GM19467 (cell line): Measurements from ENCODE around the gene C11orf58.

Experiments
- ATAC-seq: cut with Tn5 transposase; IDR thresholded peaks from one replicate; pipeline ENCODE4 v1.9.1; 2021; ENCODE audit warnings: mild to moderate bottlenecking, moderate library complexity; ENCODE audit not compliant: unreplicated experiment

C11orf58 gene

DNA sequence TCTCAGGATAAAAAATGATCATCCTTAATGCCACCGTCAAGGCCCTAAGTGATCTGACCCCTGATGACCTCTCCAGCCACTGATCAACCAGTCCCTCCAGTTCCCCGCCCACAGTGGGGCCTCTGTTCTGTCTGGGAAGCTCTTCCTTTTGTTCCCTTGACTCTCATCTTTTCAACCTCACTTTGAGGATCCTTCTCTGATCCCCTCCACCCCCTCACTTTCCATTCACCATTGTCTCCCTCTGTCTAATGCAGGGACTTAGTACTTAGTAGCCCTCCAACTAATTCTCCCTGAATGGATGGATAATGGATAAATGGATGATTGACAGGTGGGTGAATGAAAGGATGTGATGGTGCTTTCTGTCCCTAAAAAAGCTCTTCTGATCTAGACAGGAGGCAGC is 45.6 kb downstream of the C11orf58 start:
- no peak for ATAC-seq

DNA sequence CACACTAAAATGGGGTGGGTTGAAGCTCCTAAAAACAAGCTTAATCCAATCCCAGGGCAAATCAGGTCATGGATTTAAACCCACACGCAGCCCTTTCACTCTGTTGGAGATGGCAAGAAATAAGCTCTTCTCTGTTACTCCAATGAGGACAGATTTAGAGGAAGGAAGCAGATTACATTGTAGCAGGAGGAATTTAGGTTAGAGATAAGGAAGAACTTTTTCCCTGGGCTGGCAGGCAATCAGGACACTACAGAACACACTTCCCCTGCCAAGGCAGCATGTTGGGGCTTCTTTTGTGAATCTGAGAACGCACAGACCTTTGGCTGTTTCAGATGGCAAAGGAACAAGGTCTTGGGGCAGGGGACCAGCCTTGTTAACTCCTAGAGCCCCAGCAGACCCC is 46.2 kb downstream of the C11orf58 start:
- no peak for ATAC-seq

DNA sequence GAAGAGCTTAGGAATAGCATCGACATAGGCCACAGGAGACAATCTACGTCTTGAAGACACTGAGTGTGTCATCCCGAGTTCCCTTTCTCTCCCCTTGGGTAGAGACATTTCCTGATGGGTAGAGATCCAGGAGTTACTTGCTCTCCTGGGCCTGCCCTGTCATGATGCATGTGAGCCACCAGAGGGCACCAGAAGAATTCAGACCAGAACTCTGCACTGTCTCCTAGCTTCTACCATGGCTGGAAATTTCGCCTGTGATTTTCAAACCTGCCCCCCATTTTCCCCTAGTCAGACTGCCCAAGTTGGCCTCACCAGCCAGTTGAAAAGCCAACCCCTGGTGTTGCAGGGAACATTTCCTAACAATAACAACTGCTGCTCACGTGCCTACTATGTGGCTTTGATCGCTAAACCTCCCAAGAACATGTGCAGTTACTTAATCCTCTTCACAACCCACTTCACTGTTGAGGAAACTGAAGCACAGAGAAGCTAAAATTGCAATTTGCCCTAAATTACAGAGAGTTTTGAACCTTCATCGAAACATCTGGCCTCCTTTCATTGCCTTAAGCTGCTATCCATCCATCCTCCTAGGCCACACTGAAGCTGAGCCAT is 47.2 kb downstream of the C11orf58 start:
- ATAC-seq: peak; percentile 80

DNA sequence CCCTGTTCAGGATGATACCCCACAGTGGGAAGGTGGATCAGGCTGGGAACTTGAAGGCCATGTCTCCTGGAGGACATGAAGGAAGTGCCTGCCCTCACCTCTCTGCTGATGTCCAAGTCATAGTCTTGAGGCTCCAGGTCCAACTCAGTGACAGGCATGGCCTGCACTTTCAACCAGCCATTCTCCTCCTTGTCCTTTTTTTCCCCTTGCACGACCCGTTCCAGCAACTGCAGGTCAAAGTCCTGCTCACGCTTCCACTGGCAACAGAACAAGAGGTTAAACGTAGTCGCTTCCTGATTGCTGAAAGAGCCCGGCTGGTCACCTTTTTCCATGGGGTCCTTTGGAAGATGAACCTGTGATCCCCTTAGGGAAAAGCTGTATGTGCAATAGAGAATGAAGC is 47.7 kb downstream of the C11orf58 start:
- no peak for ATAC-seq

DNA sequence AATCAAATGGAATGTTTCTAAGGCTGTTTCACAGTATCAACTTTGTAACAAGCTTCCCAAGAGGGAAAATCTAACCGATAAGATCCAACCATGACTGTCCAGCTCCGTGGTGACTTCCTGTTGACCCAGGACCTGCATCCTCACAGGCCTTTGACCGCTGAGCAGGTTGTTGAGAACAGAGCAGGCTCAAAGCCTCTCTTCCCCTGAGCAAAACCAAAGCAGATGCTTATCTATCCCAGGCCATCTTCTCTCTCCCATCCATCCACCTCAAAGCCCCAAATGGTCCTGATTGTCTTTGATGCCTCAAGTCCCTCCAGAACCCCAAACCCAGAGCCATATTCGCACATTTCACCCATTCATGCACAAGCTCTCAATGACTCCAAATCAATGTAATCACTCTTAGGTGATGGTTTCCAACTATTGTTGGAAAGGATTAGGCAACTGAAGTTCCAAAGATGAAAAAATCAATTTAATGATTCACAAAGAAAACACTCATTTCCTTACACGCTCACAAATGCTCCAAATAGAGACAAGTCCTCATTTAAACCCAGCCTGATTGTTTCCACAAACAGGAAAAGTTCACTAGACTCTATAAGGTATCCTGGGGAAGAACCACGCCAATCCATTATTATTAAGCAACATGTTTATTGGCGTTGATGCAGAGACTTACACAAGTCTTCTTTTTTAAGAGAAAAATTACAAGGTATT is 48.7 kb downstream of the C11orf58 start:
- ATAC-seq: no peak

DNA sequence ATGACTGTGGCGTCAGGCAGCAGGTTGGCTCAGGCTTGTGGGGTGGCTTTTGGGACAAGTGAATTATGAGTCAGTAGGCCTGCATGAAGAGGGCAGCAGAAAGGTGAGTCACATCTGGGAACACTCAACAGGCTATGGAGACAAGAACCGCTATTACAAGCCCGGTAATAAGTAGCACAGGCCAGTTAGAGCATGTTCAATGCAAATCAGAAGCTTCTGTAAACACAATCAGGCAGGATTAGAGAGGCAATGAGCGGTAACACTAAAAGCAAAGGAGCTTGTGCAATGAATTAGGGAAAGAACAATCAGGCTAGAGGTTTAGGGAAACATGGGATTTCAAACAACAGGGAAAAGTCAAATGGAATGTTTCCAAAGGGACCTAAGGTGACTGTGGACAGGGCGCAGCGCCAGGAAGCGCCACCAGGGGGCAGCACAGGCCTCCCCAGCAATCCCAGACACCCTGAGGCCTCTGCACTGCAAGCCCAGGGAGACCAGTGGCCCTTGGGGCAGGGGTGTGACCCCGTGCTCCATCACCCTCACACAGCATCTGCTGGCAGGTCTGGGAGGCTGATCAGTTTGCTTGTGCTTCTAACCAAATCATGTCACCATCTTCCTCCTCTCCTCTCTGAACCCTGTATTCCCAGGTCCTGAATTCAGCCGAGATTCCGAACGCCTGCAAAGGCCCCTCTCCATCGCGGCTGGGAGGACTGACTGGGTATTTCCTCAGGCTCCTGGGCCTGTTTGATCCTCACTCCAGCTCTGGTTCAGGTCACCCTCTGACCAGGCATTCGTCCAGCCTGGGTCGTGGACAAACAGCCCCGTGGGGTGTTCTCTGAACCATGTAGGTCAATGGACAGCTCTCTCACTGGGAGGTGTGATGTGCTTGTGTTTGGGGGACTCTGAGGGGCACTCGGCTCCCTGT is 50.0 kb downstream of the C11orf58 start:
- peak; percentile 82 for ATAC-seq

DNA sequence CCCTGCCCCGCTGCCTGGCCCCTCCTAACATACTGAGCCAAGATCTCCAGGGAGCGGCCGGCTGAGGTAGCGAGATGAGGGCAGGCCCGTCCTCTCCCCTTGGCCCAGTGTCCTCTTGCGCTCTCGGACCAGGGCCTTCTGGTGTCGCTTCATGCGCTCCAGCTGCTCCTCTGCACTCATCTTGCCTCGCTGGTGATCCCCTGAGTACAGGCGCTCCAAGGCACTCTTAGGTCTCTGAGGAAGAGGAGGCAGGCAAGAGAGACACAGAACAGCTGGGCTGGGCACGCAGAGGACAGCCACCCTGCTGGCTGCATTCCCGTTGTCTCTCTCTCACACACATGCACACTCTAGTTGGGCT is 50.6 kb downstream of the C11orf58 start:
- ATAC-seq: no peak

DNA sequence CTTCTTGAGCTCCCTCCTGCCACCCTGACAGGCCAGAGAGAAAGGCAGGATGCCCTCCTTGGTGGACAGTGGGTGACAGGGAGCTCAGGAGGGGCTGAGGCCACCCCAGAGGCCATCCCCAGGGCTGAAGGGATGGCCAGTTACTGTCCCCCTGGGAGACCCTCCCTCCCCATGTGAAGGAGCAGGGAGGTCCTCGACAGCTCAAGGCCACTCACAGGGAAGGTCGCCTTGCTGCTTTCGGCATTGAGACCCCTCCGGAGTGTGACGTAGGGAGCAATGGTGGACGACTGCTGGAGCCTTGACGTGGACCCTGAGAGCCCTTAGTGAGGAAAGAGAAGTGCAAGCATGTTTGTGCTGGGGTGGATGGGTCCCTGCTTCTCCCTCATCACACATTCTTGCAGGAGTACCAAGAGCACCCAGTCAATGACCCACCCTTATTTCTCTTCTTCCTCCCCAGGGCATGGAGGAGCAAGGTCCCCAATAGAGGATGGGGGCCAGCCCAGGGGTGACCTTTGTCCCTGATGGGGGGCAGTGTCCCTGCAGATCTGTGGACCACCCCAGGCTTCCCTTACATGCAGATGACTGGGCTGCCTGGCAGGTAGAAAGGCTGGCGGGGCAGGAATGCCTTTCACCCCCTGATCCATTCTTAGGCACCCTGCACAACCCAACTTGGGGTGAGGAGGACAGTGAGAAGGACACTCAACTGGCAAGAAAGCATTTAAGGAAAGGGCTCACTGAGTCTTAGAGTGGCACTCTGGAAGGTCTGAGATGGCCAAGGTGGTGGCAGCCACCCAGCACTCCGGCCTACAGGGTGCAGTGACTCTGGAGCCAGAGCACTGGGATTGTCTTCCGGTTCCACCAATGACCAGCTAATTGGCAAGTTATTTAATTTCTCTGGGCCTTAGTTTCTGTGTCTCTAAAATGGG is 51.4 kb downstream of the C11orf58 start:
- ATAC-seq: no peak

DNA sequence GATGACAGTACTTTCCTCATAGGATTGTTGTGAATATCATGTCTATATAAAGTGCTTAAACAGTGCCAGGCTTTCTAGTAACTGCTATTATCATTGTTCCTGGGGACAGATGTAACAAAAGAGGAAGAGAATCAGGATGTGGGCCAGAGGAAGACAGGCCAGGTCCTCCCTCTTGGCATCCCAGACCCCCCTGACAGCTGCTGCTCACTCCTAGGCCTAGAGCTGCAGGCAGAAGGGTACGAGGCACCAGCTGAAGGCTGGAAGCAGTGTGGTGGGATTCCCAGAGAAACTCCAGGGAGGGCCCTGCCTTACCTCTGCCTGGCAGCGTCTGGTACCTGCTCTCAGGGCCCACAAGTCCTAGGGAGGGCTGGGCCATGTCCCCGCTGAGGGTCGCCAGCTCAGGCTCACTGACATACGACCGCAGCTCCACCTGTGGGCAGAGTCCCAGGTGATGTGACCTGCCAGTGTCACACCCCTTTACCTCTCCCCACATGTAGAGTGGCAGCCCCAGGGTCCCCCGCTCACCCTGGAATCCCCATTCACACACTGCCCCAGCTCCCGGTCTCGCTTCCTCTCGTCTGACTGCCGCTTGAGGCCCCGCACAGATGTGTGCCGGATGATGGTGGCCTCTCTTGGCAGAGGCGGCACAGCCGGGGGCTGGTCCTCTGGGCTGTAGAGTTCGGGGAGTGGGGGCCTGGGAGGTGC is 52.2 kb downstream of the C11orf58 start:
- no peak for ATAC-seq

DNA sequence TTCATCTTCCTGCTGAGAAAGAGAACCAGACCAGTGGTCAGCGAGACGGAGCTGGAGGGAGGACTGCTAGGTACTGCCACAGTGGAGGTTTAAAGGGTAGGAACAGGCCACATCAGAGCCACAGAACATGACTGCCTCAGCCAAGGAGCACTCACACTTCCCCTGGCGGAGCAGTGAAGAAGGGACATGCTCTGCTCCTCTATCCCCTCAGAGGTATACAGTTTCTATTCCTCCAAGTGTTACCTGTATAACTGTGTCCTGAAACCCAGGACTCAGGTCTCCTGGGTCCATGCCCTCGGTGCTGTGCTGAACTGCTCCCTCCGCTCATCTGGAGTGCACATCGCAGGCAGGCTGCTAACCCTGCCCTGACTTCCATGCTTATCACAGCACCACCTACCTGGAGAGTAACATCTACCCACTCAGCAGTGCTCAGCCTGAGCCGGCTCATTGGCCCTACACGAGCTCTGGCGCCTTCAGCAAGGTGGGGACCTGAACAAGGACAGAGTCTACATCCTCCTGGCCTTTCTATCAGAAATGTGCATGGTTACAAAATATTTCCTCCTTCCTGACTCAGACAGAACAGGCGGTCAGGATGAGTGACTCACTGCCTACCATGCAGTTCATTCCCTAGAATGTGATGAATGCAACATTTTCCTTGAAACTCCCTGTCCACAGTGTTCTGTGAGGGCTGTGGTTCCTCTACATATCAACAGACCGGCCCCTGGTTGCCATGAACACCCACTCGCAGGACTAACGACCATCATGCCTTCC is 52.9 kb downstream of the C11orf58 start:
- ATAC-seq: no peak

DNA sequence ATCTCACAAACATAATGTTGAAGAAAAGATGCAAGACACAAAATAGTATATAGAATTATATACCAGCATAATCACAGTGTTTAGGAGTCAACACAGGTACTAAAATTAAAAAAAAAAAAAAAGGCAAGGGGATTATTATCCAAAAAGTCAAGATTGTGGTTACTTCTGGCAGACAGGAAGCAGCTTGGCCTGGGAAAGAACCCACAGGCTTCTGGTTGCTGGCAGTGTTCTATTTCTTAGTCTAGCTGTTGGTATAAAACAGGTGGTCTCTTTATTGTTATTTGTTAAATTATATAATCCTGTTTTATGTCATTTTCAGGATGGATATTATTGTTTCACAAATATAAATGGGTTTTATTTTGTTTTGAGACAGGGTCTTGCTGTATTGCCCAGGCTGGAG is 54.0 kb downstream of the C11orf58 start:
- no peak for ATAC-seq

DNA sequence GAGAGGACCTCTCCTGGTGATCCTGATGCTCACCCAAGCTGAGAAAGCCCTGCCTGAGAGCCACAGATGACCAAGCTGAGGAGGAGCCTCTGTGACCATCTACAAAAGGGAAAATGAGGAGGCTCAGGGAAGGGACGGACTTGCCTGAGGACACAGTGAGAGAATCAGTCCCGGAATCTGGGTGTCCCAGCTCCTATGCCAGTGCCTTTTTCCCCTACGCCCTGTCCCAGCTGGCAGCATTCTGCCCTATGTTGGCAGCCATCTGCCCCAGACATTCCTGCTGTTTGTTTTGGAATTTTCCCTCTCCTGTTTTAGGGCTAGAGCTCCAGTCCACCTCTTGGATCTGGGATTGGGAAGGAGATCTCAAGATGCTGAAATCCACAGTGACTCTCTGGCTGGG is 54.6 kb downstream of the C11orf58 start:
- ATAC-seq: no peak

DNA sequence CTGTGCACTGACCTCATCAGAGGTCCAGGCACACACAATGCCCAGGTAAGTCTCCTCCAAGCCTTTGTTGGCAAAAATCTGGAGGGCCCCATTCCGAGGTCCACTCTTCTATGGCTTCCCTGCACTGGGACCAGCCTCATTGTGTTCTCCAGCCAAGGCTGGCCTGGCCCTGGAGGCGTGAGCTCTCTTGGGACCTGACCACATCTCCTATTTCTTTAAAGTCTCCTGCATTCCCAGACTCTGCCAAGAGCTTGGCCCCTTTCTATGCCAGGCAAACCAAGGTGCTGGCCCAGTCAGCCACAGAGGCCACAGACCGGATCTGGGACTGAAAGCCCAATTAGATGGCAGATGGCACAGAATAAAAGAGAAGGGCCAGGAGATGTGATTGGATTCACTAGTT is 55.1 kb downstream of the C11orf58 start:
- no peak for ATAC-seq

DNA sequence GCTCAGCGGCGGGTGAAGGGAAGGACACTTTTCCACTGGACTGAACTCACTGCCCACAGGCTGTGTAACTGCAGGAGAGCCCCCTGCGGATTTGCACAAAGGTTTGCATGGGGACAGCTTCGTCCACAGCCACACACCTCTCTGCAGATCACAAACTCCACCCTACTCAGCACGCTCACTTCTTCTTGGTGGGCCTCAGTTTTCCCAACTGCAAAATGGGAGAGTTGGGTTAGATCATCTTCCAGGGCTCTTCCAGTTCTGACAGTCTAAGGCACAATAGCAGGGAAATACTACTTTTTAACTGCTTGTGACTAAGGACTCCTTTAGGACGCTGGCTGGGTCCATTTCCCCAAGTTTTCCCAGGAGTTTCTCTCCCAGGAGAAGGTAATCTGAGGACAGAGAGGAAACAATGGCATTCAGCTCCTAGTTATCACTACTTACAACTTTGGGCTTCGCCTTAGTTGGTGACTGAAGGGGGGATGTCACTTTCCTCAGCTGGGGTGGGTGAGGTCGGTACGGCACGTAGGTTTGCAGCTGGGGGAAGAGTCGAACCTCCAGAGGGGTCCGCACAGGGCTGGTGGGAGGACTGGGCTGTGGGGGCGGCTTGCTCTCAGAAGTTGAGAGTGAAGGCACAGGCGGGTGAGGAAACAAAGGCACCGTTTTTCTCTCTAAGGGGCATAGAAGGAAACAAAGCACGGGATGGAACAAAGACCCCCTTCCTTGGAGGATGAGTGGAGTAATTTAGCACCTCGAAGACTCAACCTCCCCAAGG is 55.8 kb downstream of the C11orf58 start:
- ATAC-seq: no peak

DNA sequence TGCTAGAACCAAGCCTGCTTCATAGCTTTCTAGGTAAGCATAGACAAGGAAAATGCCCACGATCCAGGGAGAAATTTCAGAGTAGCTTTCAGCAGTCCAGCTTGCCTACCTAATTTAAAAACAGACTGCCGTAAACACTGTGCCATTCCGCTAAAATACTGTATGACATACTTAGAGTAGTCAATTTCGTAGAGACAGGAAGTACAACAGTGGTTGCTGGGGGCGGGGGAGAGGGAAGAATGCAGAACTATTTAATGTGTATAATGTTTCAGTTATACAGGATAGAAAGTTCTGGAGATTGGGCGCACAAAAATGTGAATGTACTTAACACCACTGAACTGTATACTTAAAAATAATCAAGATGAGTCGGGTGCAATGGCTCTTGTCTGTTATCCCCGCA is 56.7 kb downstream of the C11orf58 start:
- no peak for ATAC-seq

DNA sequence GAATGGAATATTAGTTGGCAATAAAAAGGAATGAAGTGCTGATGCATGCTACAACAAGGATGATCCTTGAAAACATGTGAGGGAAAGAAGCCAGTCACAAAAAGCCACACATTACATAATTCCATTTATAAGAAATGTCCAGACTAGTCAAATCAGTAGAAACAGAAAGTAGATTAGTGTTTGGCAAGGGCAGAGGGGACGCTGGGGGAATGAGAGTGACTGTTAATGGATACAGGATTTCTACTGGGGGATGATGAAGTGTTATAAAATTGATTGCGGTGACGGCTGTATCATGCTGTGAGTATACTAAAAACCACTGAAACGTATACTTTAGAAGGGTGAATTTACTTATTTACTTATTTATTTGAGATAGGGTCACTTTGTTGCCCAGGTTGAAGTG is 57.9 kb downstream of the C11orf58 start:
- no peak for ATAC-seq

DNA sequence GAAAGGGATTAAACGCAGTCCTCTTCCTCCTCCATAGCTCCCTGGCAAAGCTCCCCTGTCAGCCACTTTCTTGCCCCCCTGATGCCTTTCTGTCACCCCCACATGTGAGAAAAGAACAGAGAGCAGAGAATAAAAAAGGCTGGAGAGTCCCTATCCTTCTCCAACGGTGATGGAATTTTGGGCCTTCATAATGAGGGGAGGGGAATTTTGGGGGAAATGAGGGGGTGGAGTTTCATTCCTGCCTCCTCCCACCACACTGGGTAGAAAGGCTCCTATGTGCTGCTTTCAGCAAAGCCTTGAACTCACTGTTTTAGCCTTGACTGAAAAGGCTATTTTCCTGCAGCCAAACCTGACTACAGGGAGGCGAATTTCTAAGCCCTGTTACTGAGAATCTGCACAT is 59.3 kb downstream of the C11orf58 start:
- no peak for ATAC-seq

DNA sequence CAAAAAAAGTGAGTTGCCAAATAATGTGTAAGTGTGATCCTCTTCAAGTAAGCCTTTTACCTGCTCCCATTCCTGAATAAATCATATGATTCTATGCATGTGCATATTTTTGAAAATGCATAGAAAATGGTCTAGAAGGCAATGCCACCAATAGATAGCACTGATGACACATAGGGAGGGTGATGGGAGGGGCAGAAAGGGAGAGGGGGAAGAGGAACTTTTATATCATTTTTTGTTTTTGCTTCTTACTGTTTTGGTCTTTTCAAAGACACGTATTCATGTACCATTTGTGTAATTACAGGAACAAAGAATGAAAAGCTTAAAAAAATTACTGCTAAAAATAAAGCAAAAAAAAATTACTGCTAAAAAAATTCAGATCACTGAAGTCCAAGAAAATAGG is 60.8 kb downstream of the C11orf58 start:
- no peak for ATAC-seq

DNA sequence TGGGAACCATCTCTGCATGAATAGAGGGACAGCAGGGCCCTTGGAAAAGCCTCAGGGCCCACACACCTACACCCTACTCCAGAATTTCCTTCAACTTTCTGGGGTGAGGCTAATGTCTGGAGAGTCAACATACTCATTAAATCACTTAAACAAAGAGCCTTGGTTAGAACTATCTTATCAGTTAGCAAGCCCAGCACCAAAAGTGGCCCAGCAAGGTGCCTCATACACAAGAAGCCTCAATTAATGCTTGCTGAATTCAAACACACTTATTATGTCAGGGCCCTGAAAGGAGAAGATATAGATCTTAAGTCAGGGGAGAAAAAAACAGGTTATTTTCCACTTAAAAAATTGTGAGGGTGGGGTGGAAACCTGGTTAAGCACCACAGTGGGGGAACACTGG is 61.4 kb downstream of the C11orf58 start:
- no peak for ATAC-seq
